ENCODE measurements around the gene MICU2.
A peak's percentile ranks its signal among the peaks of the same experiment; 100 is the strongest.

MICU2 gene

DNA sequence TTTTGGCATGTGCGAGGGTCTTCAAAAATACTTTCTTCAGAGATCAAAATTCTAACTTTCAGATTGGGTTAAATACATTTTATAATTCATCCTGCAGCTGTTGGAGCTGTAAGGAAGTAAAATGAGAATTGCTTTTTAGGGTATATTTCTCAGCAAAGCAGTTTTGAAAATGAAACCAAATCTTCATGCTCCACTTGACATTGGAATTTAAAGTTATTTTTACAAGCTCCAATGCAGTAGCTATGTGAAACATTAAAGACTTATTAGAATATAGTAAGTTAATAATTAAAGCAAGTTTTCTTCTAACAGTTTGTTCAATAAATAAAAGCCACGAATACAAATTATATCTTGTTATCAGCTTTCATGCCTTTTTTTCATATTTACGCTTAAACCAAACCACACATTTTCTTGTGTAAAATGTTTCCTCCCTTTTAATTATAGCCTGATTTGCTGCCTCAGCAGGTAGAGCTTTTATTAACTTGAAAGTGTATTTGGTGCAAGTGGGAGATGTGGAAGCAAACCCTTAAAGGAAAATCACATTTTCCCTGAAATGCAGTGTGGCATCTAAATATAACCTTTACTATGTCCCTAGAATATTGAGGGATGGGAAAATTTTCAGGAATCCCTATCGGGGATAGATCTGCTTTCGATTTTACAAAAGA lies 12.4 kb upstream of the MICU2 start:
- H2AFZ ChIP-seq (ENCODE audit: low read depth, low read length): no peak overlapping the region
- no peak overlapping the region for H4K8ac ChIP-seq (ENCODE audit: low read length)
- H3K4me1 ChIP-seq (ENCODE audit: control insufficient read depth, insufficient read depth, low read depth, low read length): peaks cover 7% of the 10 kb centered on the region
- peak overlapping the region; percentile 82 for H3K27ac ChIP-seq (ENCODE audit: low read length, poor library complexity, severe bottlenecking)
- no peaks in the 10 kb centered on the region for H3K79me1 ChIP-seq (replicated peaks; ENCODE audit: low read length, poor library complexity, severe bottlenecking)
- no peak overlapping the region for H2BK5ac ChIP-seq (ENCODE audit: low read depth, low read length, poor library complexity, severe bottlenecking)
- no peak overlapping the region for H2AK5ac ChIP-seq (ENCODE audit: low read length, severe bottlenecking)
- H2BK120ac ChIP-seq (ENCODE audit: low read depth, low read length): no peak overlapping the region
- H2BK15ac ChIP-seq (ENCODE audit: low read depth, poor library complexity, severe bottlenecking): no peak overlapping the region
- DNase-seq: no peak
- H3K36me3 ChIP-seq (ENCODE audit: control insufficient read depth in 1 of 2, insufficient read depth in 2 of 2, low read depth in 1 of 2, low read length in 2 of 2): no peaks in the 10 kb centered on the region
- WGBS: 84% methylated on average over 3 of the region's 5 CpGs
- H3K9ac ChIP-seq (ENCODE audit: low read length): no peak overlapping the region
- H2BK12ac ChIP-seq (ENCODE audit: low read length in 2 of 2): no peak overlapping the region
- no peak overlapping the region for H3K18ac ChIP-seq (ENCODE audit: low read depth in 1 of 2, low read length in 2 of 2)
- H3K9me3 ChIP-seq (ENCODE audit: control insufficient read depth, low read length): no peaks in the 10 kb centered on the region
- H3K4me2 ChIP-seq (ENCODE audit: low read length, poor library complexity, severe bottlenecking): peak overlapping the region; percentile 58
- no peak overlapping the region for H3K14ac ChIP-seq (ENCODE audit: low read length in 2 of 2)
- H3K23ac ChIP-seq (ENCODE audit: low read length in 2 of 2): no peak overlapping the region
- H4K91ac ChIP-seq (ENCODE audit: low read length): no peak overlapping the region
- H3K4ac ChIP-seq (ENCODE audit: low read depth in 1 of 2, low read length in 2 of 2): no peak overlapping the region
- H3K27me3 ChIP-seq (ENCODE audit: control insufficient read depth in 1 of 2, insufficient read depth in 1 of 2, low read length in 2 of 2): peaks cover 0 to 24% of the 10 kb centered on the region in 2 experiments
- H3K4me3 ChIP-seq (ENCODE audit: insufficient read depth in 1 of 2, low read depth in 1 of 2, low read length in 2 of 2): no peak overlapping the region

DNA sequence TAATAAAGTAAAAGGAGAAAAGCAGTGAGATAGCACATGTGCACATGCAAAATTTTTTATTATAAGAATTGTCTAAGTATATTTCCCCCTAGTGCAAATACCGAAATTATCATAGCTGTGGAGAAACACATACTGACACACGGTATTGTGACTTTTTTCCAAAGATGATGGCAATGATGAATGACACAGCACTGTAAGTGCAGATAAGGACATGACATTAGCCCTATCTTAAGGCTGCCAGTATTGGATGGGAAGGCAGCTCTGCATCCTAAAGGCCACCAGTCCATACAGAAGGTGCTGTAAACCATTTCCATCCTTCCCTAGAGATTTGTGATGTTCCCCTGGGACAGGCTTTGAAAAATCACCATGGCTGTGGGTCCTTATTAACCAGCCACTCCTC lies 11.5 kb upstream of the MICU2 start:
- H3K9ac ChIP-seq (ENCODE audit: low read length): no peak overlapping the region
- H2AK5ac ChIP-seq (ENCODE audit: low read length, severe bottlenecking): peak overlapping the region; percentile 35
- no peak overlapping the region for H3K4ac ChIP-seq (ENCODE audit: low read depth in 1 of 2, low read length in 2 of 2)
- no peak overlapping the region for H4K8ac ChIP-seq (ENCODE audit: low read length)
- peaks cover 7% of the 10 kb centered on the region for H3K4me1 ChIP-seq (ENCODE audit: control insufficient read depth, insufficient read depth, low read depth, low read length)
- H3K4me3 ChIP-seq (ENCODE audit: insufficient read depth in 1 of 2, low read depth in 1 of 2, low read length in 2 of 2): no peak overlapping the region
- no peak overlapping the region for H3K14ac ChIP-seq (ENCODE audit: low read length in 2 of 2)
- WGBS: 100% methylated on average over 2 of the region's 2 CpGs
- H3K18ac ChIP-seq (ENCODE audit: low read depth in 1 of 2, low read length in 2 of 2): no peak overlapping the region
- H3K27ac ChIP-seq (ENCODE audit: low read length, poor library complexity, severe bottlenecking): no peak overlapping the region
- no peak overlapping the region for H2BK5ac ChIP-seq (ENCODE audit: low read depth, low read length, poor library complexity, severe bottlenecking)
- H3K9me3 ChIP-seq (ENCODE audit: control insufficient read depth, low read length): no peaks in the 10 kb centered on the region
- no peak overlapping the region for H2AFZ ChIP-seq (ENCODE audit: low read depth, low read length)
- no peak overlapping the region for H2BK15ac ChIP-seq (ENCODE audit: low read depth, poor library complexity, severe bottlenecking)
- no peak overlapping the region for H2BK120ac ChIP-seq (ENCODE audit: low read depth, low read length)
- no peak overlapping the region for H3K4me2 ChIP-seq (ENCODE audit: low read length, poor library complexity, severe bottlenecking)
- H4K91ac ChIP-seq (ENCODE audit: low read length): no peak overlapping the region
- no peak overlapping the region for H3K23ac ChIP-seq (ENCODE audit: low read length in 2 of 2)
- no peaks in the 10 kb centered on the region for H3K79me1 ChIP-seq (replicated peaks; ENCODE audit: low read length, poor library complexity, severe bottlenecking)
- no peak for DNase-seq
- no peak overlapping the region for H2BK12ac ChIP-seq (ENCODE audit: low read length in 2 of 2)
- peaks cover 0 to 16% of the 10 kb centered on the region in 2 experiments for H3K27me3 ChIP-seq (ENCODE audit: control insufficient read depth in 1 of 2, insufficient read depth in 1 of 2, low read length in 2 of 2)
- no peaks in the 10 kb centered on the region for H3K36me3 ChIP-seq (ENCODE audit: control insufficient read depth in 1 of 2, insufficient read depth in 2 of 2, low read depth in 1 of 2, low read length in 2 of 2)

DNA sequence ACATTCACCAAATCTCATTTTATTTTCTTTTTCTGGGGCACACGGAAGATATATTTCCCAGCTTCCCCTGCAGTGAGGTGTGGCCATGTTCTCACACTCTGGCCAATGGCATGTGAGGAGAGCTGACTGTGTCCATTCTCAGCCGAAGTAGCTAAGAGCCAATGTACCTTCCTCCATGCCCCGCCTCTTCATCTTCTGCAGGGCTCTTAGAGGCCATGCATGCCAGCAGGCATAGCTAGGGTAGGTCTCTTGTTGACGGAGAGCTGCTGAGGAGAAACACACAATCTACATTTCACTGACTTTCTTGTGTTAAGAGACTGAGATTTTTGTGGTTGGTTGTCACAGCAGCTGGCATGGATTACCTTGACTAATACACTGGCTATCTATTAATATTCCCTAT lies 9.8 kb upstream of the MICU2 start:
- Histone ChIP-seq H2BK12ac (ENCODE audit: low read length in 2 of 2) (no peak overlapping the region), H3K23ac (ENCODE audit: low read length in 2 of 2) (no peak overlapping the region), H3K27me3 (ENCODE audit: control insufficient read depth in 1 of 2, insufficient read depth in 1 of 2, low read length in 2 of 2) (peaks cover 0 to 5% of the 10 kb centered on the region in 2 experiments), H3K79me1 (replicated peaks; ENCODE audit: low read length, poor library complexity, severe bottlenecking) (no peaks in the 10 kb centered on the region), H4K8ac (ENCODE audit: low read length) (no peak overlapping the region), H3K36me3 (ENCODE audit: control insufficient read depth in 1 of 2, insufficient read depth in 2 of 2, low read depth in 1 of 2, low read length in 2 of 2) (no peaks in the 10 kb centered on the region), H3K4ac (ENCODE audit: low read depth in 1 of 2, low read length in 2 of 2) (no peak overlapping the region), H3K4me3 (ENCODE audit: insufficient read depth in 1 of 2, low read depth in 1 of 2, low read length in 2 of 2) (no peak overlapping the region), H3K4me1 (ENCODE audit: control insufficient read depth, insufficient read depth, low read depth, low read length) (peaks cover 5% of the 10 kb centered on the region), H3K18ac (ENCODE audit: low read depth in 1 of 2, low read length in 2 of 2) (no peak overlapping the region), H3K4me2 (ENCODE audit: low read length, poor library complexity, severe bottlenecking) (no peak overlapping the region), H3K14ac (ENCODE audit: low read length in 2 of 2) (no peak overlapping the region), H4K91ac (ENCODE audit: low read length) (no peak overlapping the region), H3K27ac (ENCODE audit: low read length, poor library complexity, severe bottlenecking) (no peak overlapping the region), H3K9me3 (ENCODE audit: control insufficient read depth, low read length) (no peaks in the 10 kb centered on the region), H2AFZ (ENCODE audit: low read depth, low read length) (no peak overlapping the region), H2BK15ac (ENCODE audit: low read depth, poor library complexity, severe bottlenecking) (no peak overlapping the region), H2BK5ac (ENCODE audit: low read depth, low read length, poor library complexity, severe bottlenecking) (no peak overlapping the region), H2AK5ac (ENCODE audit: low read length, severe bottlenecking) (no peak overlapping the region), H3K9ac (ENCODE audit: low read length) (no peak overlapping the region), H2BK120ac (ENCODE audit: low read depth, low read length) (no peak overlapping the region)
- DNase-seq: no peak
- WGBS: 92% methylated on average over 2 of the region's 4 CpGs

DNA sequence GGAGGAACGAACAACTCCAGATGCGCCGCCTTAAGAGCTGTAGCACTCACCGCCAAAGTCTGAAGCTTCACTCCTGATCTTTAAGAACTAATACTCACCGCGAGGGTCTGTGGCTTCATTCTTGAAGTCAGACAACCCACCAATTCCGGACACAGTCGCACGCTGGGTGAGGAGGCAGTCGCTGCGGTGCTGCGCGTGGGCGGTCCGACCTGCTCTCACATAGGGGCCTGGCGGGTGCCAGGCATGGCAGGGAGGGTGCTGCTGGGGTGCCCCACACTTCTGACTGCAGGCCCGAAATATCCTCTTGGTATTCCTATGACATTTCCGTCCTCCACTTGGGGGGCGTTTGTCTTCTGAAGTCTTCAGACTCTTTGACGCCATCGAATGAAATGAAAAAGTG lies 7.4 kb upstream of the MICU2 start:
- no peak for DNase-seq
- H3K9ac ChIP-seq (ENCODE audit: low read length): no peak overlapping the region
- H3K18ac ChIP-seq (ENCODE audit: low read depth in 1 of 2, low read length in 2 of 2): no peak overlapping the region
- H2BK5ac ChIP-seq (ENCODE audit: low read depth, low read length, poor library complexity, severe bottlenecking): no peak overlapping the region
- H2AFZ ChIP-seq (ENCODE audit: low read depth, low read length): no peak overlapping the region
- 95% methylated on average over 21 of the region's 21 CpGs for WGBS
- H3K36me3 ChIP-seq (ENCODE audit: control insufficient read depth in 1 of 2, insufficient read depth in 2 of 2, low read depth in 1 of 2, low read length in 2 of 2): no peaks in the 10 kb centered on the region
- H4K8ac ChIP-seq (ENCODE audit: low read length): no peak overlapping the region
- H2BK120ac ChIP-seq (ENCODE audit: low read depth, low read length): no peak overlapping the region
- no peaks in the 10 kb centered on the region for H3K79me1 ChIP-seq (replicated peaks; ENCODE audit: low read length, poor library complexity, severe bottlenecking)
- no peak overlapping the region for H3K14ac ChIP-seq (ENCODE audit: low read length in 2 of 2)
- no peak overlapping the region for H3K4ac ChIP-seq (ENCODE audit: low read depth in 1 of 2, low read length in 2 of 2)
- H3K23ac ChIP-seq (ENCODE audit: low read length in 2 of 2): no peak overlapping the region
- no peak overlapping the region for H4K91ac ChIP-seq (ENCODE audit: low read length)
- no peak overlapping the region for H3K4me3 ChIP-seq (ENCODE audit: insufficient read depth in 1 of 2, low read depth in 1 of 2, low read length in 2 of 2)
- H3K27me3 ChIP-seq (ENCODE audit: control insufficient read depth in 1 of 2, insufficient read depth in 1 of 2, low read length in 2 of 2): no peaks in the 10 kb centered on the region
- H2BK12ac ChIP-seq (ENCODE audit: low read length in 2 of 2): no peak overlapping the region
- no peak overlapping the region for H2BK15ac ChIP-seq (ENCODE audit: low read depth, poor library complexity, severe bottlenecking)
- H2AK5ac ChIP-seq (ENCODE audit: low read length, severe bottlenecking): no peak overlapping the region
- H3K9me3 ChIP-seq (ENCODE audit: control insufficient read depth, low read length): no peaks in the 10 kb centered on the region
- H3K27ac ChIP-seq (ENCODE audit: low read length, poor library complexity, severe bottlenecking): no peak overlapping the region
- H3K4me1 ChIP-seq (ENCODE audit: control insufficient read depth, insufficient read depth, low read depth, low read length): peaks cover 5% of the 10 kb centered on the region
- H3K4me2 ChIP-seq (ENCODE audit: low read length, poor library complexity, severe bottlenecking): no peak overlapping the region
